T-helper 1 cell treated with Interleukin-12 subunit alpha and Interleukin-12 subunit beta and Interleukin-4 antibody, amounts not matched to agents 30 μg/mL and 1 μg/mL, for 36 hours (primary cell): ENCODE measurements around the gene MZT2B.
A peak's percentile ranks its signal among the peaks of the same experiment; 100 is the strongest.
"Not testable (repeated sequence)": the region's sequence is repeated elsewhere in the genome, so short reads cannot be mapped to it uniquely, and the experiment has no call there.

Experiments used
- H3K27ac Mint-ChIP-seq: one replicate; pipeline ENCODE4 v1.8.0; 2021; ENCODE audit warnings: mild to moderate bottlenecking, mixed read lengths
- H3K27me3 Mint-ChIP-seq: one replicate; pipeline ENCODE4 v1.8.0; 2021; ENCODE audit warnings: low read depth, mixed read lengths
- H3K36me3 Mint-ChIP-seq: one replicate; pipeline ENCODE4 v1.8.0; 2021; ENCODE audit warnings: low read depth, mixed read lengths
- H3K4me1 Mint-ChIP-seq: one replicate; pipeline ENCODE4 v1.8.0; 2021; ENCODE audit warnings: low read depth, mixed read lengths
- H3K4me3 Mint-ChIP-seq: one replicate; pipeline ENCODE4 v1.8.0; 2021; ENCODE audit warnings: mild to moderate bottlenecking, moderate library complexity, mixed read lengths
- H3K9me3 Mint-ChIP-seq: one replicate; pipeline ENCODE4 v1.8.0; 2021; ENCODE audit warnings: mixed read lengths

Gene MZT2B

DNA sequence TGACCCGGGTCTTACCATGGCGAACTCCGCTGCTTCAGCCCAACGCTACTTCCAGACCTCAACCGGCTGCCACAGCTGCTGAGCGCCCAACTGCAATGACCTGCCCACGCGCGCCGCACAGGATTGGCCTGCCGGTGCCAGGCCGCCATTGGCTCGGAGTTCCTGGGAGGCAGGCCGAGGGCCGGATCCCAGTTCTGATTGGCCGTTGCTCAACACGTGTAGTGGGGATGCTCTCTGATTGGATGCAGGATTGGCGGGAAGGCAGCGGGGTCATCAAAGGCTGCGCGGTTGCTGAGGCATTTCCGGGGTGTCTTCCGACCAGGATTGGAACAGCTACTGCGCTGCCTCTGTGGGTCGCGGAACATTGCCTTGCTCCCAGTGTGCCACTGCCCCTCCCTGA is 16.3 kb downstream of the MZT2B start, which contains the start of gene TUBA3E:
TSS of gene TUBA3E (minus strand) at position 97 of the 400 bp plus-strand sequence. CDS start at position 18, 79 bp downstream.
- Mint-ChIP-seq H3K4me3 (no peak within 1 kb of the TSS), H3K4me1 (no peaks in the 10 kb centered on the region), H3K36me3 (no peaks in the 10 kb centered on the region), H3K27ac (no peak within 1 kb of the TSS), H3K9me3 (no peaks in the 10 kb centered on the region), H3K27me3 (no peaks in the 10 kb centered on the region)

- H3K27ac Mint-ChIP-seq, H3K36me3 Mint-ChIP-seq, H3K9me3 Mint-ChIP-seq, H3K4me3 Mint-ChIP-seq, H3K4me1 Mint-ChIP-seq, H3K27me3 Mint-ChIP-seq: not testable (repeated sequence)
Measured at GRCh38 chr2:130202518-130202917, 20.5 kb downstream of the MZT2B start.

- not testable (repeated sequence) for H3K36me3 Mint-ChIP-seq, H3K27ac Mint-ChIP-seq, H3K27me3 Mint-ChIP-seq, H3K4me1 Mint-ChIP-seq, H3K9me3 Mint-ChIP-seq, H3K4me3 Mint-ChIP-seq
Measured at GRCh38 chr2:130203150-130203549, 21.1 kb downstream of the MZT2B start.

- H3K4me1 Mint-ChIP-seq, H3K9me3 Mint-ChIP-seq, H3K4me3 Mint-ChIP-seq, H3K36me3 Mint-ChIP-seq, H3K27ac Mint-ChIP-seq: not testable (repeated sequence)
- H3K27me3 Mint-ChIP-seq, result peaks cover 11% of the 10 kb centered on the region
Measured at GRCh38 chr2:130207051-130207450, 25.0 kb downstream of the MZT2B start.

DNA sequence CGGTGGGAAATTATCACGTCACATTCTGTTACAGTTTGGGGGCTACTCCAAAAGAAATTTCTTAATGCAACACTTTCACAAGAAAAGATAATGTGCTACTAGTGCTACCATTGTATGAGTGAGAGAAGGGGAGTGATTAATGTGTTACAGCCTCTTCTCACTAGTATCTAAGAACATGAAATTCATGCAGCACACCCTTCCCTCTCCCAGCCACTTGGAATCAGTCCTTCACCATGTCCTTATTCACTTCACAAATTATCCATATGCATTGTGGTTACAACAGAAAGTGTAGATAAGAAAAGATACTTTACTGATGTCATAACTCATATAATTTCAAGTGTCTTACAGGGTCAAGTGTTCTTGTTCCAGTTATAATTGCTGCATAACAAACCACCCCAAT is 37.1 kb downstream of the MZT2B start:
- not testable (repeated sequence) for H3K36me3 Mint-ChIP-seq, H3K27ac Mint-ChIP-seq, H3K4me3 Mint-ChIP-seq, H3K4me1 Mint-ChIP-seq, H3K9me3 Mint-ChIP-seq
- H3K27me3 Mint-ChIP-seq, result peaks cover 18% of the 10 kb centered on the region

DNA sequence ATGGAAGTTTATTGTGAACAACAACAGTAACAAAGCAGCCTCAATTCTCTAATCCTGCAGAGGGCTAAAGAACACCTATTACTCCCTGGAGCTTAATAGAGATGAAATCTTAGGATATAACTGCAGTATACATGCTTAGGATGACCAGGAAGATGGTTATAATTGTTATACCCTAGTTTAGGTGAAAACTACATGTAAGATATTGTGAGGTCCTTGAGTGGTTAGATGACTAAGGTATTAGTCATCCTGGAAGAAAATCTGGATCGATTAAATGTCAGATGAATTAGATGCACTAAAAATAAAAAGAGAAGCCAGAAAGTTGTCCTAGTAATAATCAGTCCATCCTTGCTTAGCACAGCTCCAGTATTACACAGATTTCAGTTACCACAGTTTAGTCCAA is 38.4 kb downstream of the MZT2B start:
- H3K9me3 Mint-ChIP-seq, H3K27ac Mint-ChIP-seq, H3K27me3 Mint-ChIP-seq, H3K36me3 Mint-ChIP-seq, H3K4me3 Mint-ChIP-seq, H3K4me1 Mint-ChIP-seq: not testable (repeated sequence)

DNA sequence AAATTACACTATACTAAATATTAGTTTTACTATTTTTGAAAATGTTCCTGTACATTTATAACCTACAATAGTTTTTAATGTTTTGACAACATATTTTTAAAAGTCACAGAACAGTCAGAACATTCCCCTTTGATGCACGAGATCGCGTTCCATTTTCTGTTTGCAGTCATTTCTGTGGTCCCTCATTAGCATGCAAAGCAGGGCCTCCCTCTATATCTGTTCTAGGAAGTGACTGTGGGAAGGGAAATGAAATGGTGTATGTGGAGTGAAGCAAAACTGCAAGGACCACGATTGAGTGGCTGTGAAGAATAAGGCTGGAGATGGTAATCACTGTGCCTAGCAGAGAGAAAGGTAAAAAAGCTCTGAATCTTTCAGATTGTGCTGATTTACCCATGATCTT is 40.5 kb downstream of the MZT2B start:
- H3K36me3 Mint-ChIP-seq, H3K4me3 Mint-ChIP-seq, H3K27ac Mint-ChIP-seq, H3K9me3 Mint-ChIP-seq, H3K27me3 Mint-ChIP-seq, H3K4me1 Mint-ChIP-seq: not testable (repeated sequence)

GRCh38 chr2:130228005-130228404 is 45.9 kb downstream of the MZT2B start:
- not testable (repeated sequence) for H3K9me3 Mint-ChIP-seq, H3K4me3 Mint-ChIP-seq, H3K36me3 Mint-ChIP-seq, H3K27me3 Mint-ChIP-seq, H3K27ac Mint-ChIP-seq, H3K4me1 Mint-ChIP-seq

GRCh38 chr2:130228467-130229160 is 46.6 kb downstream of the MZT2B start:
- H3K9me3 Mint-ChIP-seq, H3K36me3 Mint-ChIP-seq, H3K27ac Mint-ChIP-seq, H3K27me3 Mint-ChIP-seq, H3K4me1 Mint-ChIP-seq: not testable (repeated sequence)
- H3K4me3 Mint-ChIP-seq, result peak overlapping the region; percentile 7

DNA sequence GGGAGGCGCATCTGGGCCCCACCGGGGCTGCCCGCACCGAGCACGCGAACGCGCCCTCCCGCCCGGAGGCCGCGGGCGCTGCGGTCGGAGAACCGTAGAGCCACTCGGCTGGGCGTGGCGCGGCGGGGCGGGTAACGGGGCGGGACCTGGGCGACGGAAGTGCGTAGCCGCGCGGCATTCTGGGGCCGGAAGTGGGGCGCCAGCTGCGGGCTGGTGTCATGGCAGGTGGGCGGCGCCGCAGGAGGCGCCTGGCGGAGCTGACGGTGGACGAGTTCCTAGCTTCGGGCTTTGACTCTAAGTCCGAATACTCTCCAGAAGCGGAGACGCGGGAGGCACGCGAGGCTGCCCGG is 47.1 kb downstream of the MZT2B start:
- peak overlapping the region; percentile 44 for H3K4me3 Mint-ChIP-seq
- not testable (repeated sequence) for H3K27ac Mint-ChIP-seq, H3K36me3 Mint-ChIP-seq, H3K27me3 Mint-ChIP-seq, H3K9me3 Mint-ChIP-seq, H3K4me1 Mint-ChIP-seq

- H3K4me3 Mint-ChIP-seq, H3K27ac Mint-ChIP-seq, H3K4me1 Mint-ChIP-seq, H3K36me3 Mint-ChIP-seq, H3K9me3 Mint-ChIP-seq, H3K27me3 Mint-ChIP-seq: not testable (repeated sequence)
Measured at GRCh38 chr2:130230376-130230775, 48.3 kb downstream of the MZT2B start.

- H3K4me3 Mint-ChIP-seq, H3K9me3 Mint-ChIP-seq, H3K4me1 Mint-ChIP-seq, H3K27ac Mint-ChIP-seq, H3K36me3 Mint-ChIP-seq, H3K27me3 Mint-ChIP-seq: not testable (repeated sequence)
Measured at GRCh38 chr2:130230907-130231306, 48.8 kb downstream of the MZT2B start.

- Mint-ChIP-seq H3K27me3 (peaks cover 8% of the 10 kb centered on the region), H3K4me3 (no peak overlapping the region), H3K4me1 (no peaks in the 10 kb centered on the region), H3K36me3 (no peaks in the 10 kb centered on the region), H3K27ac (no peak overlapping the region), H3K9me3 (no peaks in the 10 kb centered on the region)
Measured at GRCh38 chr2:130231656-130232055, 49.6 kb downstream of the MZT2B start.

DNA sequence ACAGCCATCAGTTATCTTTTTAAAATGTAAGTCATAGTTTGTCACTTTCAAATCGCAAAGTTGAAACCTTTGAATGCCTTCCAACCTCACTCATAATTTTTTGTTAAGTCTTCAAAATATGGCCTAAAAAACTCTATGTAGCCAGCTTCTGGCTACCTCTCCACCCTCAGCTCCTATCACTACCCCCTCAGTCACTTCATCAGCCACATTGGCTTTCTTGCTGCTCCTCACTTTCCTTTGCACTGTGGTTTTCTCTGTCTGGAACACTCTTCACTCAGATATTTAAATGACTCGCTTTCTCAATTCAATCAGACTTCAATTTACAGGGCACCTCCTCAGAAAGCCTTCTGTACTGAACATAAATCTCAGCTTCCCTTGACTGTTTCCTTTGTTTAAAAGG is 51.0 kb downstream of the MZT2B start:
- not testable (repeated sequence) for H3K27me3 Mint-ChIP-seq, H3K9me3 Mint-ChIP-seq, H3K4me3 Mint-ChIP-seq, H3K36me3 Mint-ChIP-seq, H3K27ac Mint-ChIP-seq, H3K4me1 Mint-ChIP-seq

DNA sequence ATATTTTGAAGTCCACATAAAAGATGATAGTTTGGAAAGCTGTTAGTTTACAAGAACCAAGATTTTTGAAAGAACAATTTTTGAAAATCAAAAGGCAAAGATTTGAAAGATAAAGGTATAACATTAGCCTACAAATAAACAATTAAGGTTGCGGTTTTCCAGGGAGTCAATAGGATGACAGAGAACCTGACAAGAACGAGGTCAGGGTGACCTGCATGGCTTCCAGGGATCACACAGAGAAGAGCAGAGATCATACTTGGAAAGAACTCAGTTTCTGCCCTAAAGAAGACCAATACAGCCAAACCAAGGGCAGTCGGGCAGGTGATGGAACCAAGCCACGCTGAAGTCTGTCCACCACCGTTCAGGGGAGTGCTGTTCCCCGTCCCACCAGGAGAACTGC is 57.5 kb downstream of the MZT2B start:
- not testable (repeated sequence) for H3K27ac Mint-ChIP-seq, H3K4me3 Mint-ChIP-seq, H3K9me3 Mint-ChIP-seq, H3K4me1 Mint-ChIP-seq, H3K36me3 Mint-ChIP-seq, H3K27me3 Mint-ChIP-seq
